A549 (cell line): ENCODE results near the gene HTRA2. TPM values are rescaled to one million over a fixed set of nuclear protein-coding genes. Genes with fewer than 3 reads are reported as not detected.

Experiments
- ATAC-seq, 2 experiments: fragments of 200-7000 bp in 1 of 2; fragments of >200 bp in 1 of 2; cut with Nextera tagmentation in 1 of 2; cut with Tn5 transposase in 1 of 2; 3 replicates each; pipeline versions ENCODE4 v1.8.0 to v1.9.1; 2018 to 2020; ENCODE audit warnings: mild to moderate bottlenecking in 1 of 2, moderate library complexity in 1 of 2
- CTCF ChIA-PET: fragments of 300-600 bp; sonication (Branson Sonifier 250); formaldehyde crosslinking; extraction: SDS; loops from one replicate; lab custom pipeline; 2021; ENCODE audit warnings: antibody characterized with exemption, inconsistent platforms; lab: Yijun Ruan, JAX
- POLR2A ChIA-PET: fragments of 350-600 bp; formaldehyde crosslinking; extraction: SDS; loops from one replicate; lab custom pipeline; 2021; ENCODE audit warnings: antibody characterized with exemption, inconsistent platforms; lab: Yijun Ruan, JAX
- DNase-seq, 2 experiments: peaks; one replicate each; pipeline versions ENCODE4 v3.0.0 to v3.0.0-alpha.2; 2011 to 2016; ENCODE audit warnings: low read depth in 1 of 2, low spot score in 1 of 2
- FAIRE-seq: peaks from 2 replicates; lab custom pipeline; 2011; peaks lifted over from hg19 to GRCh38; lab: Jason Lieb, UNC
- H3K27ac ChIP-seq, 2 experiments: fragments of >200 bp; sonication (Bioruptor Twin); formaldehyde crosslinking; 3 replicates each; pipeline ENCODE4 v1.5.1; 2016 to 2017
- H3K4me1 ChIP-seq: fragments of >200 bp; sonication (Bioruptor Twin); formaldehyde crosslinking; 3 replicates; pipeline ENCODE4 v1.6.1; 2016
- H3K4me2 ChIP-seq: fragments of >200 bp; sonication (Bioruptor Twin); formaldehyde crosslinking; 3 replicates; pipeline ENCODE4 v1.6.1; 2016
- H3K4me3 ChIP-seq: fragments of >200 bp; sonication (Bioruptor Twin); formaldehyde crosslinking; 3 replicates; pipeline ENCODE4 v1.5.1; 2016
- H3K9me3 ChIP-seq: fragments of >200 bp; sonication (Bioruptor Twin); formaldehyde crosslinking; 3 replicates; pipeline ENCODE4 v1.6.1; 2016
- CBX8 ChIP-seq: fragments of 200-600 bp; sonication (generic); IDR thresholded peaks from 2 replicates; pipeline ENCODE4 v1.6.1; 2016
- CHD4 ChIP-seq: fragments of 200-600 bp; sonication (generic); IDR thresholded peaks from 2 replicates; pipeline ENCODE4 v1.6.1; 2016; ENCODE audit warnings: antibody characterized with exemption, mild to moderate bottlenecking, borderline replicate concordance
- ESRRA ChIP-seq: fragments of 150-350 bp; IDR thresholded peaks from 2 replicates; pipeline ENCODE4 v1.6.1; 2014; ENCODE audit warnings: mild to moderate bottlenecking, low read length, borderline replicate concordance
- FOSL2 ChIP-seq, 2 experiments: fragments of 450-650 bp in 1 of 2; fragments of >200 bp in 1 of 2; sonication (Bioruptor Twin) in 1 of 2; formaldehyde crosslinking; IDR thresholded peaks; 2 replicates each; pipeline versions ENCODE4 v1.5.0 to v1.6.1; 2016 to 2020; ENCODE audit warnings: mild to moderate bottlenecking in 1 of 2, moderate library complexity in 1 of 2
- GATA3 ChIP-seq: IDR thresholded peaks from 2 replicates; pipeline ENCODE4 v1.6.1; 2012; ENCODE audit warnings: borderline replicate concordance
- HDAC2 ChIP-seq: fragments of 200-600 bp; sonication (generic); IDR thresholded peaks from 2 replicates; pipeline ENCODE4 v1.6.1; 2016
- HOXA7 ChIP-seq: fragments of 250-450 bp; sonication (Bioruptor Pico); IDR thresholded peaks from 2 replicates; pipeline ENCODE4 v1.5.0; 2020; ENCODE audit warnings: mild to moderate bottlenecking, moderate library complexity
- HOXB13 ChIP-seq: fragments of 250-450 bp; sonication (Bioruptor Pico); IDR thresholded peaks from 2 replicates; pipeline ENCODE4 v1.5.0; 2020; ENCODE audit warnings: low read depth, mild to moderate bottlenecking, moderate library complexity
- NPAS2 ChIP-seq: fragments of 250-450 bp; sonication (Bioruptor Pico); IDR thresholded peaks from 2 replicates; pipeline ENCODE4 v1.8.0; 2022; ENCODE audit warnings: mild to moderate bottlenecking, moderate library complexity, borderline replicate concordance
- PHF8 ChIP-seq: fragments of 200-600 bp; sonication (generic); IDR thresholded peaks from 2 replicates; pipeline ENCODE4 v1.6.1; 2016; ENCODE audit warnings: low read depth, mild to moderate bottlenecking, antibody characterized with exemption, moderate library complexity, borderline replicate concordance
- POLR2AphosphoS2 ChIP-seq: conservative IDR thresholded peaks from 2 replicates; pipeline ENCODE4 v1.6.1; 2012; ENCODE audit warnings: low read length, improper control_type of control experiment, inconsistent platforms
- RCOR1 ChIP-seq: fragments of 150-350 bp; IDR thresholded peaks from 2 replicates; pipeline ENCODE4 v1.6.1; 2014; ENCODE audit warnings: antibody characterized with exemption, low read length, low read depth
- RFX5 ChIP-seq: fragments of 450-650 bp; IDR thresholded peaks from 2 replicates; pipeline ENCODE4 v1.7.1; 2014; ENCODE audit warnings: antibody characterized with exemption, mild to moderate bottlenecking, moderate library complexity
- RNF2 ChIP-seq: fragments of 200-600 bp; sonication (generic); IDR thresholded peaks from 2 replicates; pipeline ENCODE4 v1.6.1; 2016; ENCODE audit warnings: low read depth, mild to moderate bottlenecking, antibody characterized with exemption, moderate library complexity, borderline replicate concordance
- ZC3H11A ChIP-seq: fragments of 450-650 bp; IDR thresholded peaks from 2 replicates; pipeline ENCODE4 v1.6.1; 2014; ENCODE audit warnings: antibody characterized with exemption, mild to moderate bottlenecking
- WGBS: methylation state at CpG from one replicate; pipeline ENCODE4 v1.1.6; 2017; ENCODE audit errors: missing lambda C conversion rate; 5-methylcytosine and 5-hydroxymethylcytosine counted together
- polyA plus RNA-seq, 4 experiments: library from polyadenylated mRNA; depleted of rRNA in 3 of 4; stranded (reverse); fragments of >200 nt; fragmentation: RNase III in 1 of 4; extraction: RNeasy Plus Mini Kit Qiagen cat#74134 plus additional on column Dnase treatment in 1 of 4; gene quantifications; 2 replicates in 3 of 4; 3 replicates in 1 of 4; pipeline ENCODE4 v1.2.3, GENCODE V29; 2011 to 2017
- TF ChIP-seq, protein P1 (sequence below): fragments of >200 bp; sonication (Bioruptor Twin); formaldehyde crosslinking; IDR thresholded peaks from 2 replicates; pipeline ENCODE4 v1.6.1; 2016
- TF ChIP-seq, protein P2 (sequence below): fragments of >200 bp; sonication (Bioruptor Twin); formaldehyde crosslinking; IDR thresholded peaks from 3 replicates; pipeline ENCODE4 v1.5.1; 2016
- TF ChIP-seq, protein P3 (sequence below): IDR thresholded peaks from 2 replicates; pipeline ENCODE4 v1.6.1; 2012
- TF ChIP-seq, protein P4 (sequence below): fragments of 250-450 bp; sonication (Bioruptor Pico); IDR thresholded peaks from 2 replicates; pipeline ENCODE4 v1.5.0; 2021; ENCODE audit warnings: mild to moderate bottlenecking, moderate library complexity, borderline replicate concordance
- TF ChIP-seq, protein P5 (sequence below): fragments of >200 bp; sonication (Bioruptor Twin); formaldehyde crosslinking; IDR thresholded peaks from 3 replicates; pipeline ENCODE4 v1.6.1; 2016
- TF ChIP-seq, protein P6 (sequence below): fragments of 250-450 bp; sonication (Bioruptor Pico); IDR thresholded peaks from 2 replicates; pipeline ENCODE4 v1.5.0; 2020; ENCODE audit warnings: low read depth, mild to moderate bottlenecking, moderate library complexity
- TF ChIP-seq, protein P7 (sequence below): fragments of 200-600 bp; sonication (generic); IDR thresholded peaks from 2 replicates; pipeline ENCODE4 v1.6.1; 2016; ENCODE audit warnings: antibody characterized with exemption, mild to moderate bottlenecking, moderate library complexity

The HTRA2 gene
- polyA plus RNA-seq, 2 of the 4 experiments (the other 2 are of a cell fraction) = 28.7 to 36.5 TPM

DNA sequence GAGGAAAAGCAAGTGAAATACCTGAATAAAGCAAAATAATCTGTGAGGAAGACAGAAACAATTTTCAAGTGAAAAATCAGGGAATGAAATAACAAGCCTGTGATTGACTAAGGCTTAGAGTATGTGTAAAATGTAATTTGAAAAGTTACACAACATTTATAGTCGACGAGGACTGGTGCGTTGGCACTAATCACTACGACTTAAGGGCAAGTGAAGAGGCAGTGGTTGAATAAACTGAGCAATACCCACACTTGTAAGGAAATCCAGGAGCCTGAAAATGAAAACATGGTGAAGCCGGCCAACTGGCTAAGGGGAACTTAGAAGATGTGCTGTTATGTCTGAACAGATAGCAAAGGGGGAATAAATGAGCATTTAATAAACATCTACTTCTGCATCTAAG is 38.1 kb downstream of the HTRA2 start:
- H3K4me3 ChIP-seq = no peak overlapping the region
- ChIA-PET POLR2A (no interaction called here), CTCF (interaction anchor here (1.4 to 17.2 kb wide), 3 partner anchors 11 to 85 kb away, joined by 4 to 181 read pairs (median 19); partner anchors contain the start of genes CCDC142 and TTC31)
- no peak for DNase-seq
- no peaks in the 10 kb centered on the region for H3K9me3 ChIP-seq
- H3K4me1 ChIP-seq = no peaks in the 10 kb centered on the region
- no peak for FAIRE-seq
- no peak overlapping the region for H3K4me2 ChIP-seq
- ATAC-seq = no peak; a peak in 1 of 6 replicates
- TF ChIP-seq HOXA7 (CRISPR knock-in tag) (no peak), POLR2AphosphoS2 (no peak), RNF2 (no peak)
- no peak overlapping the region for H3K27ac ChIP-seq
- 48% methylated on average over 5 of the region's 5 CpGs for WGBS

DNA sequence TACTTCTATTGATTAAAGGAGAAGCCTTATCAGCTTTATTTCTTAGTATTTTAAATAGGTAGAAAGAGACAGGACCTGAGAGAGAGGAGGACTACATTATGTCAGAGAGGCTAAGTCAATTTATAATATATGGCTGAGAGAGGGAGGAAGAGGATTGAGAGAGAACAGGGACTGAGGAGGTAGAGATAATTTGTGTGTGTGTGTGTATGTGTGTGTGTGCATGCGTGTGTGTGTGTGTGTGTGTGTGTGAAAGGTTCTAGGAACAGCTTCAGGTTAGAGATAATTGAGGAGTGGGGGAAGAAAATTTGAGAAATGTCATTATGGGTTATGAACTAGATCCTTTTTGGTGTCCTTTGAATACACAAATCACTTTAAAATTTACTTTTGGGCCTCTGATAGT is 40.0 kb downstream of the HTRA2 start:
- POLR2A ChIA-PET = no interaction called here
- 79% methylated on average over 1 of the region's 1 CpG for WGBS

DNA sequence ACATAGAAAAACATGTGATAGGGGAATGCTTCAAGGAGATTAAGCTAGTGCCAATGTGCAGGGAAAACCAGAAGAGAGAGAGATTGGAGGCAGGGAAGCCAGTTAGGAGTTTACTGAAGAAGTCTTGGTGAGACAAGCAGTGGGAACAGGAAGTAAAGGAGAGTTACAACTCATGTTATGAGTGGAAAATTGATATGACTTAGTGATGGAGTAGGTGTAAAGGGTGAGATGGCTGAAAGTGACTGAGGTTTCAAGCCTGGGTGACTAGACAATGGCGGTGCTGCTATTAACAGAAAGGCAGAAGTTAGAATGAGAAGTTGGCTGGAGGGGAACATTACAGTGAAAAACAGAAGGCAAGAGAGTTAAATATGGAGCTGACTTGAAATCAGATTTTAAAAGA is 41.3 kb downstream of the HTRA2 start:
- no peak for FAIRE-seq
- POLR2A ChIA-PET = no interaction called here
- CTCF ChIA-PET = interaction anchor here (0.8 to 17.2 kb wide), 3 partner anchors 13 to 20 kb away, joined by 3 to 181 read pairs (median 6); no protein-coding TSS in a partner anchor
- TF ChIP-seq, protein P1, sequence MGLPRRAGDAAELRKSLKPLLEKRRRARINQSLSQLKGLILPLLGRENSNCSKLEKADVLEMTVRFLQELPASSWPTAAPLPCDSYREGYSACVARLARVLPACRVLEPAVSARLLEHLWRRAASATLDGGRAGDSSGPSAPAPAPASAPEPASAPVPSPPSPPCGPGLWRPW = no peak
- TF ChIP-seq RFX5 (no peak), GATA3 (no peak), ZC3H11A (no peak), ESRRA (no peak), NPAS2 (CRISPR knock-in tag) (no peak), CBX8 (no peak), HOXB13 (CRISPR knock-in tag) (no peak), HDAC2 (no peak), RNF2 (no peak), CHD4 (no peak)
- TF ChIP-seq, protein P2, sequence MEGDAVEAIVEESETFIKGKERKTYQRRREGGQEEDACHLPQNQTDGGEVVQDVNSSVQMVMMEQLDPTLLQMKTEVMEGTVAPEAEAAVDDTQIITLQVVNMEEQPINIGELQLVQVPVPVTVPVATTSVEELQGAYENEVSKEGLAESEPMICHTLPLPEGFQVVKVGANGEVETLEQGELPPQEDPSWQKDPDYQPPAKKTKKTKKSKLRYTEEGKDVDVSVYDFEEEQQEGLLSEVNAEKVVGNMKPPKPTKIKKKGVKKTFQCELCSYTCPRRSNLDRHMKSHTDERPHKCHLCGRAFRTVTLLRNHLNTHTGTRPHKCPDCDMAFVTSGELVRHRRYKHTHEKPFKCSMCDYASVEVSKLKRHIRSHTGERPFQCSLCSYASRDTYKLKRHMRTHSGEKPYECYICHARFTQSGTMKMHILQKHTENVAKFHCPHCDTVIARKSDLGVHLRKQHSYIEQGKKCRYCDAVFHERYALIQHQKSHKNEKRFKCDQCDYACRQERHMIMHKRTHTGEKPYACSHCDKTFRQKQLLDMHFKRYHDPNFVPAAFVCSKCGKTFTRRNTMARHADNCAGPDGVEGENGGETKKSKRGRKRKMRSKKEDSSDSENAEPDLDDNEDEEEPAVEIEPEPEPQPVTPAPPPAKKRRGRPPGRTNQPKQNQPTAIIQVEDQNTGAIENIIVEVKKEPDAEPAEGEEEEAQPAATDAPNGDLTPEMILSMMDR = no peak
- TF ChIP-seq, protein P3, sequence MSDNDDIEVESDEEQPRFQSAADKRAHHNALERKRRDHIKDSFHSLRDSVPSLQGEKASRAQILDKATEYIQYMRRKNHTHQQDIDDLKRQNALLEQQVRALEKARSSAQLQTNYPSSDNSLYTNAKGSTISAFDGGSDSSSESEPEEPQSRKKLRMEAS = no peak
- TF ChIP-seq, protein P4, sequence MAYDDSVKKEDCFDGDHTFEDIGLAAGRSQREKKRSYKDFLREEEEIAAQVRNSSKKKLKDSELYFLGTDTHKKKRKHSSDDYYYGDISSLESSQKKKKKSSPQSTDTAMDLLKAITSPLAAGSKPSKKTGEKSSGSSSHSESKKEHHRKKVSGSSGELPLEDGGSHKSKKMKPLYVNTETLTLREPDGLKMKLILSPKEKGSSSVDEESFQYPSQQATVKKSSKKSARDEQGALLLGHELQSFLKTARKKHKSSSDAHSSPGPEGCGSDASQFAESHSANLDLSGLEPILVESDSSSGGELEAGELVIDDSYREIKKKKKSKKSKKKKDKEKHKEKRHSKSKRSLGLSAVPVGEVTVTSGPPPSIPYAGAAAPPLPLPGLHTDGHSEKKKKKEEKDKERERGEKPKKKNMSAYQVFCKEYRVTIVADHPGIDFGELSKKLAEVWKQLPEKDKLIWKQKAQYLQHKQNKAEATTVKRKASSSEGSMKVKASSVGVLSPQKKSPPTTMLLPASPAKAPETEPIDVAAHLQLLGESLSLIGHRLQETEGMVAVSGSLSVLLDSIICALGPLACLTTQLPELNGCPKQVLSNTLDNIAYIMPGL (CRISPR knock-in tag) = no peak
- TF ChIP-seq, protein P5, sequence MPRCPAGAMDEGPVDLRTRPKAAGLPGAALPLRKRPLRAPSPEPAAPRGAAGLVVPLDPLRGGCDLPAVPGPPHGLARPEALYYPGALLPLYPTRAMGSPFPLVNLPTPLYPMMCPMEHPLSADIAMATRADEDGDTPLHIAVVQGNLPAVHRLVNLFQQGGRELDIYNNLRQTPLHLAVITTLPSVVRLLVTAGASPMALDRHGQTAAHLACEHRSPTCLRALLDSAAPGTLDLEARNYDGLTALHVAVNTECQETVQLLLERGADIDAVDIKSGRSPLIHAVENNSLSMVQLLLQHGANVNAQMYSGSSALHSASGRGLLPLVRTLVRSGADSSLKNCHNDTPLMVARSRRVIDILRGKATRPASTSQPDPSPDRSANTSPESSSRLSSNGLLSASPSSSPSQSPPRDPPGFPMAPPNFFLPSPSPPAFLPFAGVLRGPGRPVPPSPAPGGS = no peak
- TF ChIP-seq, protein P6, sequence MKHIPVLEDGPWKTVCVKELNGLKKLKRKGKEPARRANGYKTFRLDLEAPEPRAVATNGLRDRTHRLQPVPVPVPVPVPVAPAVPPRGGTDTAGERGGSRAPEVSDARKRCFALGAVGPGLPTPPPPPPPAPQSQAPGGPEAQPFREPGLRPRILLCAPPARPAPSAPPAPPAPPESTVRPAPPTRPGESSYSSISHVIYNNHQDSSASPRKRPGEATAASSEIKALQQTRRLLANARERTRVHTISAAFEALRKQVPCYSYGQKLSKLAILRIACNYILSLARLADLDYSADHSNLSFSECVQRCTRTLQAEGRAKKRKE (CRISPR knock-in tag) = no peak

More for the DNA sequence above, 40.0 kb downstream of the HTRA2 start:
- H3K9me3 ChIP-seq = no peaks in the 10 kb centered on the region
- H3K4me3 ChIP-seq = no peak overlapping the region
- CTCF ChIA-PET = interaction anchor here (4.5 to 17.2 kb wide), 2 partner anchors 13 to 16 kb away, joined by 19 to 181 read pairs; no protein-coding TSS in a partner anchor
- no peak for FAIRE-seq
- no peak overlapping the region for H3K27ac ChIP-seq
- no peaks in the 10 kb centered on the region for H3K4me1 ChIP-seq
- no peak overlapping the region for H3K4me2 ChIP-seq
- no peak for TF ChIP-seq RCOR1
- TF ChIP-seq ESRRA = no peak
- no peak for TF ChIP-seq FOSL2 (IDR thresholded peaks at IDR 0.05)
- no peak for TF ChIP-seq FOSL2 (CRISPR knock-in tag; IDR thresholded peaks at IDR 0.05)
- TF ChIP-seq PHF8 = no peak
- TF ChIP-seq, protein P7, sequence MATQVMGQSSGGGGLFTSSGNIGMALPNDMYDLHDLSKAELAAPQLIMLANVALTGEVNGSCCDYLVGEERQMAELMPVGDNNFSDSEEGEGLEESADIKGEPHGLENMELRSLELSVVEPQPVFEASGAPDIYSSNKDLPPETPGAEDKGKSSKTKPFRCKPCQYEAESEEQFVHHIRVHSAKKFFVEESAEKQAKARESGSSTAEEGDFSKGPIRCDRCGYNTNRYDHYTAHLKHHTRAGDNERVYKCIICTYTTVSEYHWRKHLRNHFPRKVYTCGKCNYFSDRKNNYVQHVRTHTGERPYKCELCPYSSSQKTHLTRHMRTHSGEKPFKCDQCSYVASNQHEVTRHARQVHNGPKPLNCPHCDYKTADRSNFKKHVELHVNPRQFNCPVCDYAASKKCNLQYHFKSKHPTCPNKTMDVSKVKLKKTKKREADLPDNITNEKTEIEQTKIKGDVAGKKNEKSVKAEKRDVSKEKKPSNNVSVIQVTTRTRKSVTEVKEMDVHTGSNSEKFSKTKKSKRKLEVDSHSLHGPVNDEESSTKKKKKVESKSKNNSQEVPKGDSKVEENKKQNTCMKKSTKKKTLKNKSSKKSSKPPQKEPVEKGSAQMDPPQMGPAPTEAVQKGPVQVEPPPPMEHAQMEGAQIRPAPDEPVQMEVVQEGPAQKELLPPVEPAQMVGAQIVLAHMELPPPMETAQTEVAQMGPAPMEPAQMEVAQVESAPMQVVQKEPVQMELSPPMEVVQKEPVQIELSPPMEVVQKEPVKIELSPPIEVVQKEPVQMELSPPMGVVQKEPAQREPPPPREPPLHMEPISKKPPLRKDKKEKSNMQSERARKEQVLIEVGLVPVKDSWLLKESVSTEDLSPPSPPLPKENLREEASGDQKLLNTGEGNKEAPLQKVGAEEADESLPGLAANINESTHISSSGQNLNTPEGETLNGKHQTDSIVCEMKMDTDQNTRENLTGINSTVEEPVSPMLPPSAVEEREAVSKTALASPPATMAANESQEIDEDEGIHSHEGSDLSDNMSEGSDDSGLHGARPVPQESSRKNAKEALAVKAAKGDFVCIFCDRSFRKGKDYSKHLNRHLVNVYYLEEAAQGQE = no peak
- no peak for DNase-seq
- no peak for ATAC-seq

More for the DNA sequence above, 41.3 kb downstream of the HTRA2 start:
- no peak overlapping the region for H3K4me3 ChIP-seq
- no peaks in the 10 kb centered on the region for H3K9me3 ChIP-seq
- no peak for DNase-seq
- H3K27ac ChIP-seq = no peak overlapping the region
- no peak for ATAC-seq
- H3K4me1 ChIP-seq = no peaks in the 10 kb centered on the region
- WGBS = 82% methylated on average over 1 of the region's 1 CpG
- no peak overlapping the region for H3K4me2 ChIP-seq
